Measurements from ENCODE around the gene SPTSSB.

SPTSSB gene

GRCh38 chr3:161337311-161337710 lies 34.0 kb downstream of the SPTSSB start:
- no peak for FAIRE-seq

GRCh38 chr3:161336661-161337060 lies 34.7 kb downstream of the SPTSSB start:
- no peak for FAIRE-seq

- FAIRE-seq: no peak
Observed at GRCh38 chr3:161333696-161334095, 37.6 kb downstream of the SPTSSB start.

DNA sequence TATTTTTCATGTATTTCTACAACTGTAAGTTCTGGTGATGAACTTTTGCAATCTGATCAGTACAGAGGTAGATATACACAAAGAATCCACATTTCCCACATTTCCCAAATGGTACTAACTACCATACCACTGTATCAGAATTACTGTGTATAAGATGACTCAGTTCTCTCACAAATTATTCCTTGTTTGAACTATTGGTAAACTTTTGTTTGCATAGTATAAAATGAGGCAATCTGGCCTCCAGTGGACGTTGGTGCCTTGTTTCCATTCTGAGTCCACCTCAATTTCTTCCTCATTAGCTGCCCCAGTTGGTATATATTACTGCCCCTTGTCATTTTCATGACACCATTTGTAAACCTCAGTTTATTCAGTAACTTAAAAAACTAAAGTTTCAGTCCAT lies 38.5 kb downstream of the SPTSSB start:
- FAIRE-seq: no peak

DNA sequence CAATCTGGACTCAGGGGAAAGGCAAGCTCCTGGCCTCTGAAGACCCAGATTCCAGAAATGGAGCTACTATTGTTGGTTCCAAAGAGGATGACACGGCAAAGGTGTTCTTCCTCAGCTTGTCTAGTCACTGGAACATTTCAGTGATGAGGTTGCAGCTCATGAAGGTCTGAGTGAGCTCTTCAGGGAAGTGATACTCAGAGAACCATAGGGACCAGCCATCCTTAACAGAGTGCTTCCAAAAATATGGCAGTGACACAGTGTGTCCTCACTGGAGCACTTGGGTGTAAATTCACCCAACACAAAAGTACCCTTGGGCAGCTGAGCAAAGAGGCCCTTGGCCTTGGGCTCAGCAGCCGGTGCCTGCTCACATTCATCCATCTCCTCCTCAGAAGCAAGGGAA lies 46.3 kb downstream of the SPTSSB start:
- FAIRE-seq: no peak

GRCh38 chr3:161323926-161324621 lies 47.2 kb downstream of the SPTSSB start:
- FAIRE-seq: no peak

DNA sequence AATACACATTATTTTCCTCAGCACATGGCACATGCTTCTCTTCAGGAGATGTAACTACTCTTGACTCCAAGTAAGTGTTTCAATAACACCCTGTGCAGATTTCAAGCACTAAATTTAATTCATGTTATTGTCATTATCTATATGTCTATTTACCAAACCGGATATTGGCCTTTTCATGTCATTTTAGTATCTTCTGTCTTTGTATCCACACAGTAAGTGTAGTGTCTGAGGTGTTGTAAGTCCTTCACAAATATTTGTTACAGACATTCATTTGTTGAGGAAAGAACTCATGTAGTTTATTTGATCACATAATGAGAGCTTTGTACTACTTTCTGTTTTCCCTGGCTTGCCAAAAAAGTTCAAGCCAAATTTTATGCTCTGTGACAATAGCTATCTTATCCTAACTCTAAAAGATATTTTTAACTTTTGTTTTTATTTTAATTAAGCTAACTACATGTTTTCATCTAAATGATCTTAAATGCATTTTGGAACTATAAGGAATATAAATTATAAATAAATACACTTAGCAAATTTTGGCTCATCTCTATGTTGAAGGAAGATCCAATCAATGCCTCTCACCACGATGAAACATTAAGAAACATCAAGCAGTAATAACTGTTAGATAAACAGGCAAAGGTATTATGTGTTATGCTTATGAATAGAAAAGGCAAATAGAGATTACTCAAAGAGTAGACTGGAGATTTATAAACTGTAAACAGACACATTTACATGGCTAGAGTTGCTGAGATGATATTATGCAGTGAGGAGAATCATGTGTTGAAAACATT lies 48.3 kb downstream of the SPTSSB start:
- FAIRE-seq: no peak

- FAIRE-seq: no peak
Observed at GRCh38 chr3:161320837-161321236, 50.5 kb downstream of the SPTSSB start.

GRCh38 chr3:161319867-161320266 lies 51.5 kb downstream of the SPTSSB start:
- no peak for FAIRE-seq

GRCh38 chr3:161317077-161317476 lies 54.2 kb downstream of the SPTSSB start:
- FAIRE-seq: no peak

- FAIRE-seq: no peak
Observed at GRCh38 chr3:161316006-161316689, 55.2 kb downstream of the SPTSSB start.

- no peak for FAIRE-seq
Observed at GRCh38 chr3:161314836-161315395, 56.4 kb downstream of the SPTSSB start.

DNA sequence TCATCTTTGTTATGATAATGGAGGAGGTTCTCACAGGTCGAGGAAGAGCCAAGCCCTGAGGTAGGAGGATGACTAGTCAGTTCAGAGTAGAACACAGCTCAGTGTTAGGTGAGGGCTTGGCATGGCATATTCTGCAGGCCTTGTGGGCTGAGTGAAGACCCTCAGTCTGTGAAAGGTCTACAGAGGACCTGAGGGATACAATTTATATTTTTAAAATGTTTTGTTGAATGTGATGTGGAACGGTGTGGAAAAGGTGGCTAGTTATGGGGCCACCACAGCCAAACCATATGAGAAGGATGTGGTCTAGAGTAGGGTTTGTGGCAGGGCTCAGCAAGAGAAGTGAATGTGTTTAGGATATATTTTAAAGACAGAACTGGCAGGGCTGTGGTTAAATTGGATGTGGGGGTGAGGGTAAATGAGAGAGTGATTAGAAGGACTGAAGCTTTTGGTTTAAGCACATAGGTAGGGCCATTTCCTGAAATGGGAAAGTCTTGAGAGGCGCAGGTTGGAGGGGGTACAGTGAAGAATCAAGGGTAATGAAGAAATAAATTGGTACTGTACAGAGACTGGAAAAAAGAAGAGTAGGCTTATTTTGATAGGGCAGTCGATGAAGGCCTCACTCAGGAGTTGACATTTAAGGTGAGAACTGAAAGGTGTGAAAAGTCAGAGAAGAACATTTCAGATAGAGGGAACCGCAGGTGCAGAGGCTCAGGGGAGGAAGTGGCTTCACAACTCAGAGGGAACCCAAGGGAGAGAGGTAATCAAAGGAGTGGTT lies 60.5 kb downstream of the SPTSSB start:
- FAIRE-seq: no peak

DNA sequence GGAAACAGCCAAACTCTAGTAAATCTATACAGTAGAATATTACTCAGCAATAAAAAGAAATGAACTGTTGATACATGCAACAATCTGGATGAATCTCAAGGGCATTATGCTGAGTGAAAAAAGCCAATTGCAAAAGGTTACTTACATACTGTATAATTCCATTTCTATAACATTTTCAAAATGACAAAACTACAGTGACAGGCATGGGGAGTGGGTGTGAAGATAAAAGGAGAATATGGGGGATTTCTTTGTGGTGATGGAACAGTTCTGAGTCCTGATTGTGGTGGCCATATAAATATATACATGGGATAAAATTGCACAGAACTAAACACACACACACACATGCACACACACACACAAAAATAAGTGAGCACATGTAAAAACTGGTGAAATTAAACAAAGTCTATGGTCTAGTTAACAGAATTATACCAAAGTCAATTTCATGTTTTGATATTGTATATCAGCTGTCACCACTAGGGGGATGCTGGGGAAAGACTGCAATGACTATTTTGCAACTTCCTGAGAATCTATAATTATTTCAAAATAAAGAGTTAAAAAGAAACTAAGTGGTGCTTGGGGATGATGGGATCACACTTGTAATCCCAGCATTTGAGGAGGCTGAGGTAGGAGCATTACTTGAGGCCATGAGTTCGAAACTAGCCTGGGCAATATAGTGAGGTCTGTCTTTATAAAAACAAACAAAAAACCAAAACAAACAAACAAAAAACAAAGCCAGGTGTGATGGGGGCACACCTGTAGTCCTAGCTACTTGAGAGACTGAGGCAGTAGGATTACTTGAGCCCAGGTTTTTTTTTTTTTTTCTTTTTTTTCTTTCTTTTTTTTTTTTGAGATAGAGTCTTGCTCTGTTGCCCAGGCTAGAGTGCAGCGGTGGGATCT lies 66.0 kb downstream of the SPTSSB start:
- FAIRE-seq: peak; percentile 52

- no peak for FAIRE-seq
Observed at GRCh38 chr3:161296814-161297213, 74.5 kb downstream of the SPTSSB start.

DNA sequence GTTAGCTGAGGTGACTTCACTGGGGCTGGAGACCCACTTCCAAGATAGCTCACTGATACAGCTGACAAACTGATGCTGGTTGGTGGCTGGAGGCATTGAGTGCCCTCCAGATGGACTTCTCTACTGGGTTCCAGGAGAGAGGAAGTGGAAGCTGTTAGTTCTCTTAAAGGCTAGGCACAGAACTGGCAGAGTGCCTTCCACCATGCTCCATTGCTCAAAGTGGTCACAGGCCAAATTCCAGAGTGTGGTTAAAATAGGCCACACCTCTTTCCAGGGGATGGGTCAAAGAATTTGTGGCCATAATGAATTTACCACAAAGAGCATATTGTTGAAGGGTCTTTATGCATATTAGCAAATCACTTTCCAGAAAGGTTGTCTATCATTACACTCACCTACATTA lies 76.0 kb downstream of the SPTSSB start:
- FAIRE-seq: no peak

Data from G401.6 (cell line).